NOMO-1 treated with dmso at 0.1 percent for 144 hours (cell line): ENCODE results near the gene USP20.
"Not testable (repeated sequence)": the region's sequence is repeated elsewhere in the genome, so short reads cannot be mapped to it uniquely, and the experiment has no call there.

Experiments
- DNase-seq: peaks from one replicate; lab custom pipeline; 2025; ENCODE audit not compliant: unreplicated experiment; lab: John Stamatoyannopoulos, UW

Gene USP20

GRCh38 chr9:129889122-129889940 lies 54.1 kb downstream of the USP20 start:
- peak; percentile 16 for DNase-seq

- peak; percentile 80 for DNase-seq
Observed at GRCh38 chr9:129889941-129890717, 54.9 kb downstream of the USP20 start.

- not testable (repeated sequence) for DNase-seq
Observed at GRCh38 chr9:129890718-129891299, 55.6 kb downstream of the USP20 start.

GRCh38 chr9:129891569-129891968 lies 56.3 kb downstream of the USP20 start:
- no peak for DNase-seq

- no peak for DNase-seq
Observed at GRCh38 chr9:129894120-129894823, 59.0 kb downstream of the USP20 start.

GRCh38 chr9:129895376-129896268 lies 60.4 kb downstream of the USP20 start:
- DNase-seq: no peak

GRCh38 chr9:129897263-129897662 lies 62.0 kb downstream of the USP20 start:
- DNase-seq: no peak

- no peak for DNase-seq
Observed at GRCh38 chr9:129898185-129898584, 62.9 kb downstream of the USP20 start.

- no peak for DNase-seq
Observed at GRCh38 chr9:129899620-129900019, 64.4 kb downstream of the USP20 start.

- no peak for DNase-seq
Observed at GRCh38 chr9:129900263-129901027, 65.2 kb downstream of the USP20 start.

- no peak for DNase-seq
Observed at GRCh38 chr9:129901993-129902739, 66.9 kb downstream of the USP20 start.

- DNase-seq: no peak
Observed at GRCh38 chr9:129902740-129903134, 67.5 kb downstream of the USP20 start.

- DNase-seq: no peak
Observed at GRCh38 chr9:129904734-129905133, 69.5 kb downstream of the USP20 start.

GRCh38 chr9:129906298-129906697 lies 71.0 kb downstream of the USP20 start:
- no peak for DNase-seq

- DNase-seq: no peak
Observed at GRCh38 chr9:129907201-129907600, 71.9 kb downstream of the USP20 start.

GRCh38 chr9:129908906-129909305 lies 73.6 kb downstream of the USP20 start:
- DNase-seq: no peak

- no peak for DNase-seq
Observed at GRCh38 chr9:129909851-129910250, 74.6 kb downstream of the USP20 start.

- no peak for DNase-seq
Observed at GRCh38 chr9:129910628-129911567, 75.6 kb downstream of the USP20 start.
